ENCODE data around the gene ERO1B.
"Not testable (repeated sequence)": the region's sequence is repeated elsewhere in the genome, so short reads cannot be mapped to it uniquely, and the experiment has no call there.

The ERO1B gene

DNA sequence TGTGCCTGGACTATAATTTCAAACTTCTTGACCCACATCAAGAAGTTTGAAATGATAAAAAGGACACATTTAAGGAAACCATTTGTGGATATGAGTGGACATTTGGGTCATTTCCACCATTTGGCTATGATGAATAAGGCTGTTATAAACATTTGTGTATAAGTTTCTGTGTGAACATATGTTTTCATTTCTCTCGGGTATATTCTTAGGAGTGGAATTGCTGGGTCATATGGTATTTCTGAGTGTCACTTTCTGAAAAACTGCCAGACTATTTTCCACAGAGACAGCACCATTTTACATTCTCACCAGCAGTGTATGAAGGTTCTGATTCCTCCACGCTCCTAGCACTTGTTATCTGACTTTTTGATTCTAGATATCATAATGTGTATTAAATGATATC is 88.6 kb downstream of the ERO1B start:
- in situ Hi-C loops (cut with MboI; ENCODE audit: low sequenced_read_pairs), result no loop called here

DNA sequence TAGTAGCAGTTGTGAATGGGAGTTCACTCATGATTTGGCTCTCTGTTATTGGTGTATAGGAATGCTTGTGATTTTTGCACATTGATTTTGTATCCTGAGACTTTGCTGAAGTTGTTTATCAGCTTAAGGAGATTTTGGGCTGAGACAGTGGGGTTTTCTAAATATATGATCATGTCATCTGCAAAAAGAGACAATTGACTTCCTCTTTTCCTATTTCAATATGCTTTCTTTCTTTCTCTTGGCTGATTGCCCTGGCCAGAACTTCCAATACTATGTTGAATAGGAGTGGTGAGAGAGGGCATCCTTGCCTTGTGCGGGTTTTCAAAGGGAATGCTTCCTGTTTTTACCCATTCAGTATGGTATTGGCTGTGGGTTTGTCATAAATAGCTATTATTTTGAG is 93.7 kb downstream of the ERO1B start:
- in situ Hi-C loops (cut with MboI; ENCODE audit: low sequenced_read_pairs), result not testable (repeated sequence)

- in situ Hi-C loops (cut with MboI; ENCODE audit: low sequenced_read_pairs), result not testable (repeated sequence)
Measured at GRCh38 chr1:236186471-236186870, 95.3 kb downstream of the ERO1B start.

DNA sequence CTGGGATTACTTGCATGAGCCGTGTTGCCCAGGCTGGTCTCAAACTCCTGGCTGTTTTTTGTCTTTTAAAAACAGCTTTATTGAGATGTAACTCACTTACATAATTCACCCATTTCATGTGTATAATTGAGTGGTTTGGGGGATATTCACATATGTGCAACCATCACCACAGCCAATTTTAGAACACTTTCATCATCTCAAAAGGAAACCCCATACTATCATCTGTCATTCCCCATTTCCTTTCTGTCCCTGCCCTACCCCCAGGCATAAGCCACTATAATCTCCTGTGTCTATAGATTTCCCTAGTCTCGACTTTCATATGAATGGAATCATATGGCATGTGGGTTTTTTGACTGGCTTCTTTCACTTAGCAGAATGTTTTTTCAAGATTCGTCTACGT is 96.1 kb downstream of the ERO1B start:
- in situ Hi-C loops (cut with MboI; ENCODE audit: low sequenced_read_pairs), result no loop called here

GRCh38 chr1:236181059-236181458 is 100.7 kb downstream of the ERO1B start:
- in situ Hi-C loops (cut with MboI; ENCODE audit: low sequenced_read_pairs), result no loop called here

DNA sequence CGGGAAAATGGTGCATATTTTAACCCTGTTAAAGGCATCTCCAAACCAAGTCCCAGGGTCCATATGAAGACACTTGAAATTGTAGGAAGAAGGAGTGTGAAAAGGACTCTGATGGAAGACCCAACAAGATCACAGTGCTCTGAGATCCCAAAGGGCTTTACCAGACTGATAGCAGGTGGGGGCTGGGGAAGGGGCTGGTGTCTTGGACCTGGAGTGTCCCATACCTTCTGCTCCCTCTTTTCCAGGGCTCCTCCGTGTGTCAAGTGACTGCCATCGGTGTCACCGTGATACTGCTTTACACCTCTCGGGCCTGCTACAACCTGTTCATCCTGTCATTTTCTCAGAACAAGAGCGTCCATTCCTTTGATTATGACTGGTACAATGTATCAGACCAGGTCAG is 102.1 kb downstream of the ERO1B start:
- in situ Hi-C loops (cut with MboI; ENCODE audit: low sequenced_read_pairs), result no loop called here

DNA sequence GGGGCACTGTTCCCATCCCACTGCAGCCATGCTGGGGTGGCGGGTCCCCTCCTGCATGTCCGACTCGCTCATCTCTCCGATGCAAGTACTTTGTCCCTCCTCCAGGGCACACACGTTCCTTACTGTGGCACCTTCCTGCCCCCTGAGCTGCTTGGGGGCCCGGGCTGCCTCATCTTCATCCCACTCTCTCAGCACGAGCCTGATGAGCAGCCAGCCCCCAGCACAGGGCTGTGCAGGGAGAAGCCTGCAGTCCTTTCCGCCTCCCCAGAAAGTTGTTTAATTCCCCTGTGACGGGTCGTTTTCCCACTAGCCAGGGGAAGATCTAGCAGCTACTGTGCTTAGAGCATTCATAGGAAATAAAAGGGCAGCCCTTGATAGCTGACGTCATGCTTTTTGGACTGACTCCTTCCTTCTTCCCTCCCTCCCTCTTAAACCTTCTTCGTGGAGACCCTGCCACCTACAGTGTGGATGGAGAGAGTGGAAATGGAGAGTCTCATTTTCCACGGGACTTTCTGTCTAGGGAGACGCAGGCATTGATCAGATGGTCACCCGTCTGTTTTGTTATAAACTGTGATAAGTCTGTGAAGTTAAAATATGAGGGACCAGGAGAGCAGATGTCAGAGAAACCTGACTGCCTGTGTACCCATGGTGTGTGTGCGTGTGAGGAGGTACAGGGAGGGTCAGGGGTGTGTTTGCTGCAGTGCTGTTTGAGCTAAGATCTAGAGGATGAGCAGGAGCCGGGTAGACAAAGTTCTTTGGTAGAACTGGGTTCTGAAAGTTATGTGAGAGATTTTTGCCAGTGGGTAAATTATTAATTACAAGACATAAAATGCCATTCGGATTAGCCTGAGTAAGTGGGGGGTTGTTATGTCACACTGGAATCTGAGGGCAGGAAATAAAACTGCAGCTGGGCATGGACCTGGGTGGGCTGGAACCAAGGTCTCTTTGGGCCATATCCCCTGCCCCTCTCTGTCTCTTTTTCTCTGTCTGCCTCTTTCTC is 105.1 kb downstream of the ERO1B start:
- in situ Hi-C loops (cut with MboI; ENCODE audit: low sequenced_read_pairs), result no loop called here

DNA sequence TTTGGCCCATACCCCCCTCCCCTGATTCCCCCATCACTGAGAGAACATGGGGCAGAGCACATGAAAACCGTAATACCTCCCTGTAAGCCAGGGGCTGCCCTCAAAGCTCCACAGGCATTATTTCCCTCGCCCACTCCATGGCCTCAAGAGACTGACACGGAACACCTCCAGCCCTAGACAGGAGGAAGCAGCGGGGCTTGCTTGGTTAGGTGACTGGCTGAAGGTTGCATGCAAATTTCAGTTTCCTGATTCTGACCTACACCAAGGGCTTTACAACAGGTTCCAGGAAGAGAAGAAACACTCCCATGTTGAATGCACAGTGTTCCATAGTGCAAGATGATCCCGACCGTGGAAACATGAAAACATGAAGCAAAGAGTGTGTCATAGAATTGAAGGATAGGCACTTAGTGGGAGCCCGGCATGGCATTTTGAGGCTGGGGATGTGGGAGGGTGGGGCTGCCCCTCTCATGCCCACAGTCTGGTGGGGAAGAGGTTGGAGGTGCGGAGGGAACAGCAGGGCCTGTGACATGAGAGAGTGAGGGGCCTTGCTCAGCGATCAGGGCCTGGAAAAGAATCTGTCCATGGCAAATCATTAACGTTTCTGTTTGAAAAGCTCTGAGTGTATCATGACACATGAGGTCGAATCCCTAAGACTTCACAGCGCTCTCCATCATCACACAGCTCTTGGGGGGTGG is 106.0 kb downstream of the ERO1B start:
- in situ Hi-C loops (cut with MboI; ENCODE audit: low sequenced_read_pairs), result no loop called here

GRCh38 chr1:236173174-236173767 is 108.5 kb downstream of the ERO1B start:
- in situ Hi-C loops (cut with MboI; ENCODE audit: low sequenced_read_pairs), result no loop called here

DNA sequence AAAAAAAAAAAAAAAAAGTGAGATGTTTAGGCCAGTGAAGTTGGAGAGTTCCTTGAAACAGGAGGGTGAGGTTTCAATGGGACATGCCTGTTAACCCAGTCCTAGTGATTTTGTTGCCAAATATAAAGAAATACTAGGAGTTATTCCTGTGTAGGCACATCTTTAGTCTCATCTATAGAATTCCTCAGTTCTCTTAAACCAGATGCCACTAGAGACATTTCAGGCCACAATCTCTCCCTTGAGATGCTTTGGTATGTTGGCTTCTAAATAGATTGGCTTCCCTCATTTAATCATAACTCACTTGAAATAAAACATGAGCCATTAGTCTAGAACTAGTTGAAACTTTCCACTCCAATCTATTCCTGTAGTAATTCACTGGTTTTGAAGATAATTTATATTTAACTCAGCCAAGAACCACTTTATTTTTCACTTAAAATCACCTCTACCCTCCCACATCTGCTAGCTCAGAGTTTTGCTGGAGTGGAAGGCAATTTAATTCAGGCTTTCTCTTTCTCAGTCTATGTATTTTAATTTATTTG is 109.6 kb downstream of the ERO1B start:
- in situ Hi-C loops (cut with MboI; ENCODE audit: low sequenced_read_pairs), result no loop called here

DNA sequence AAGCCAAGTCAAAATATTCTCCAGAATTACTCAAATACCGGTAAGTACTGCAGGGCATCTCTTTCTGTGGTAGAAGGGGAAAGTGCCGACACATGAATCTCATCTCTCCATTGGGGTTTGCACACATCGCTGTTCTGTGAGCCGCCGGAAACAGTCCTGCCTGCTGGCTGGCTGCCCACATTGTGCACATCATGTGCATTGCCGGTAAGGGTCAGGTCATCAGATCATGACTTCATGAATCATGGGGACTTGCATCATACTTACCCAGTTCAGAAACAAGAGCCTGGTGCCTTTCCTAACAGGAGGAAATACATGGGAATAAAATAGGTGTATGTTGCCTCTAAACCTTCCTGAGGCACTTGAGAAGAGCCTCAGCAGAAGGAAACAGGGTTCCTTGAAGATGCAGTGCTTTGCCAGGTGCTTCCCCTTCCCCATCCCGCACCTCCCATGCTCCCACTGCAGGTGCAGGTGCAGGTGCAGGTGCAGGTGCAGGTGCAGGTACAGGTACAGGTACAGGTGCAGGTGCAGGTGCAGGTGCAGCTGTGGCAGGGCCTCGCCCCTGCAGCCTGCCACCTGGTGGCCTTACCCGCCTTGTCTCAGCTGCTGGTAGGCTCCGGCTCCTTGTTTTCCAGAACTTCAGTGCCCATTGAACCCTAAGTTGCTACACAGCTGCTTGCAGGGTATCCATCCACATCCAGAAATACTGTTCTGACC is 112.9 kb downstream of the ERO1B start:
- in situ Hi-C loops (cut with MboI; ENCODE audit: low sequenced_read_pairs), result no loop called here

DNA sequence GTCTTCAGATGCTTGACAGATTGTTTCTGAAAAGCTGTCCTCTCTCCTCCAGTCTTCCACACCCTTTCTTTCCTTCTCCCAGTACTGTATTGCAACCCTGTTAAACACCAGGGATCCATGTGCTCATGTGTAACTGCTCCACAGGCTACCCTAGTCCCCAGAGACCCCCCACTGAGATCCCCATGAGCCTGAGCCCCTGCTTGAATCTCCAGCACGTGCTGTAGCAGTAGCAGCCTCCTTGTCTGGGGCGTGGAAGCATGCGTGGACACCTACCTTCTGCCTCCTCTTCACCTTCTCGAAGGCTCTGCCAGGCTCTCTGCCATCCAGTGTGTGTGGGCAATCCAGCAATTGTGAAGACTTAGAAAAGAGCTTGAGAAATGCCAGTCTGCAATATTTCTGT is 114.2 kb downstream of the ERO1B start:
- in situ Hi-C loops (cut with MboI; ENCODE audit: low sequenced_read_pairs), result no loop called here

- in situ Hi-C loops (cut with MboI; ENCODE audit: low sequenced_read_pairs), result no loop called here
Measured at GRCh38 chr1:236167154-236167553, 114.6 kb downstream of the ERO1B start.

- in situ Hi-C loops (cut with MboI; ENCODE audit: low sequenced_read_pairs), result no loop called here
Measured at GRCh38 chr1:236166041-236166440, 115.7 kb downstream of the ERO1B start.

All from hTERT RPE-1 (cell line).